K562 (cell line): Measurements from ENCODE around the gene SUMF1. TPM values are rescaled to one million over a fixed set of nuclear protein-coding genes. Genes with fewer than 3 reads are reported as not detected.

ENCODE experiments used
- ATAC-seq: fragments of 200-7000 bp; cut with Tn5 transposase; 3 replicates; pipeline ENCODE4 v1.9.1; 2020; ENCODE audit warnings: moderate library complexity
- BruUV-seq: library from RNA; stranded (reverse); fragments of 400-500 nt; replicated peaks from 2 replicates; lab custom pipeline; 2021; lab: Mats Ljungman, UMichigan
- CTCF ChIA-PET: fragments of 300-600 bp; formaldehyde crosslinking; extraction: SDS; loops from one replicate; lab custom pipeline; 2021; ENCODE audit warnings: low intra/inter-chr PET ratio; lab: Yijun Ruan, JAX
- POLR2A ChIA-PET: fragments of 300-600, 350-650 bp; sonication (Branson Sonifier 250); formaldehyde crosslinking; extraction: SDS; loops from one replicate; lab custom pipeline; 2021; ENCODE audit warnings: antibody characterized with exemption, inconsistent platforms; lab: Yijun Ruan, JAX
- DNase-seq, 4 experiments: peaks; one replicate each; pipeline versions ENCODE4 v3.0.0 to v3.0.0-alpha.2; 2011 to 2018; ENCODE audit warnings: low spot score in 3 of 4, mixed read lengths in 3 of 4; ENCODE audit errors: extremely low read depth in 1 of 4
- FAIRE-seq: peaks from 2 replicates; lab custom pipeline; 2011; peaks lifted over from hg19 to GRCh38; lab: Jason Lieb, UNC
- H2AFZ ChIP-seq: 2 replicates; pipeline ENCODE4 v1.6.0; 2011; ENCODE audit warnings: low read depth, low read length, control low read depth, inconsistent platforms
- H3K27ac ChIP-seq: fragments of 200-600 bp; 3 replicates; pipeline ENCODE4 v1.8.0; 2011; ENCODE audit warnings: low read depth, mild to moderate bottlenecking, control low read depth, inconsistent platforms, low read length, moderate library complexity, mixed read lengths; ENCODE audit errors: extremely low read depth
- H3K27me3 ChIP-seq, 2 experiments: fragments of 300-600 bp in 1 of 2; 2 replicates in 1 of 2; 3 replicates in 1 of 2; pipeline versions ENCODE4 v1.6.0 to v1.8.0; 2011; ENCODE audit warnings: inconsistent platforms in 2 of 2, low read length in 2 of 2, mild to moderate bottlenecking in 1 of 2, mixed read lengths in 1 of 2, moderate library complexity in 1 of 2; ENCODE audit not compliant: control insufficient read depth in 2 of 2, insufficient read depth in 2 of 2
- H3K36me3 ChIP-seq: fragments of 300-600 bp; 3 replicates; pipeline ENCODE4 v1.8.0; 2011; ENCODE audit warnings: mild to moderate bottlenecking, low read length, inconsistent platforms; ENCODE audit not compliant: control insufficient read depth, insufficient read depth
- H3K4me1 ChIP-seq, 2 experiments: fragments of 200-600 bp in 1 of 2; replicated peaks in 1 of 2; 2 replicates in 1 of 2; 3 replicates in 1 of 2; pipeline versions ENCODE4 v1.5.1 to v1.8.0; 2011; ENCODE audit warnings: inconsistent platforms in 2 of 2, low read length in 2 of 2, mild to moderate bottlenecking in 1 of 2, mixed read lengths in 1 of 2, moderate library complexity in 1 of 2; ENCODE audit not compliant: control insufficient read depth in 2 of 2, insufficient read depth in 2 of 2
- H3K4me2 ChIP-seq: 2 replicates; pipeline ENCODE4 v1.6.1; 2011; ENCODE audit warnings: low read length, control low read depth, inconsistent platforms, mixed read lengths; ENCODE audit not compliant: insufficient read depth
- H3K4me3 ChIP-seq: fragments of 200-600 bp; sonication (generic), shearing (Covaris generic); 2 replicates; pipeline ENCODE4 v1.5.1; 2016; ENCODE audit warnings: control low read depth, inconsistent platforms
- H3K79me2 ChIP-seq: fragments of 200-600 bp; 3 replicates; pipeline ENCODE4 v1.8.0; 2011; ENCODE audit warnings: low read length, inconsistent platforms; ENCODE audit not compliant: control insufficient read depth, insufficient read depth
- H3K9ac ChIP-seq, 2 experiments: 2 replicates each; pipeline versions ENCODE4 v1.6.0 to v1.6.1; 2011; ENCODE audit warnings: low read depth in 2 of 2, low read length in 2 of 2, control low read depth in 1 of 2, inconsistent platforms in 1 of 2, mild to moderate bottlenecking in 1 of 2, mixed read lengths in 1 of 2; ENCODE audit not compliant: insufficient read depth in 1 of 2
- H3K9me1 ChIP-seq: one replicate; pipeline ENCODE4 v1.6.0; 2011; ENCODE audit warnings: inconsistent platforms, mild to moderate bottlenecking, low read length, moderate library complexity; ENCODE audit not compliant: control insufficient read depth, insufficient read depth
- H3K9me3 ChIP-seq: replicated peaks from 2 replicates; pipeline ENCODE4 v1.5.1; 2011; ENCODE audit warnings: low read depth, low read length, inconsistent platforms; ENCODE audit not compliant: control insufficient read depth, insufficient read depth
- H4K20me1 ChIP-seq: replicated peaks from 2 replicates; pipeline ENCODE4 v1.6.1; 2011; ENCODE audit warnings: low read length, inconsistent platforms, mixed read lengths; ENCODE audit not compliant: control insufficient read depth, insufficient read depth
- BCOR ChIP-seq: fragments of 450-650 bp; IDR thresholded peaks from 2 replicates; pipeline ENCODE4 v1.6.1; 2016
- CEBPB ChIP-seq: fragments of 450-650 bp; IDR thresholded peaks from 2 replicates; pipeline ENCODE4 v1.6.1; 2016; ENCODE audit warnings: missing genetic modification characterization, missing compliant biosample characterization
- CEBPG ChIP-seq, 3 experiments: fragments of 200-800 bp in 1 of 3; sonication (Bioruptor generic) in 1 of 3; sonication (generic) in 1 of 3; formaldehyde crosslinking in 1 of 3; IDR thresholded peaks in 2 of 3; conservative IDR thresholded peaks in 1 of 3; 2 replicates each; pipeline versions ENCODE4 v1.6.1 to v1.8.0; 2016 to 2022; ENCODE audit warnings: missing compliant biosample characterization in 2 of 3, missing genetic modification characterization in 2 of 3, mild to moderate bottlenecking in 1 of 3, missing genetic modification reagents in 1 of 3
- ZNF561 ChIP-seq: fragments of 450-650 bp; formaldehyde crosslinking; conservative IDR thresholded peaks from 2 replicates; pipeline ENCODE4 v1.4.0; 2020; ENCODE audit warnings: mild to moderate bottlenecking, moderate library complexity
- WGBS: fragments of 100-300 bp; shearing (Covaris generic); methylation state at CpG from one replicate; pipeline ENCODE4 v1.1.6; 2016; ENCODE audit warnings: low coverage, mixed read lengths; ENCODE audit not compliant: insufficient coverage; ENCODE audit errors: missing lambda C conversion rate; 5-methylcytosine and 5-hydroxymethylcytosine counted together
- in situ Hi-C: fragments of 300-500 bp; cut with MboI; formaldehyde crosslinking; loops from 4 replicates; pipeline ENCODE4 v1.15.0; 2018; ENCODE audit warnings: inconsistent platforms, mixed read lengths
- intact Hi-C: fragments of 100-400 bp; cut with micrococcal nuclease; formaldehyde crosslinking; loops from 2 replicates; pipeline ENCODE4 v1.14.2; 2022
- polyA plus RNA-seq, 8 experiments: library from polyadenylated mRNA; depleted of rRNA in 4 of 8; stranded (reverse) in 5 of 8; unstranded in 3 of 8; fragments of >200 nt; fragmentation: Nextera tagmentation in 2 of 8; fragmentation: Illumina TruSeq in 1 of 8; extraction: Ambion mirVana in 2 of 8; extraction: Trizol in 1 of 8; gene quantifications; 2 replicates each; pipeline versions ENCODE4 v1.2.1 to v1.2.3, GENCODE V29; 2011 to 2014; ENCODE audit warnings: inconsistent platforms in 1 of 8, missing spikeins in 1 of 8
- total RNA-seq, 7 experiments: library from RNA; depleted of rRNA in 6 of 7; stranded (reverse); fragments of >200 nt in 6 of 7; fragmentation: Illumina TruSeq in 2 of 7; extraction: Trizol in 2 of 7; gene quantifications; 2 replicates each; pipeline versions ENCODE4 v1.2.1 to v1.2.3, GENCODE V29; 2011 to 2021; ENCODE audit warnings: low replicate concordance in 1 of 7
- TF ChIP-seq, protein P1 (sequence below), 2 experiments: fragments of 450-650 bp in 1 of 2; sonication (generic) in 1 of 2; formaldehyde crosslinking in 1 of 2; IDR thresholded peaks in 1 of 2; conservative IDR thresholded peaks in 1 of 2; 2 replicates each; pipeline versions ENCODE4 v1.6.1 to v1.8.1; 2016 to 2023; ENCODE audit warnings: mild to moderate bottlenecking in 2 of 2, moderate library complexity in 2 of 2, inconsistent platforms in 1 of 2, missing genetic modification reagents in 1 of 2
- TF ChIP-seq, protein P2 (sequence below): fragments of 200-600 bp; sonication (generic); IDR thresholded peaks from one replicate; pipeline ENCODE4 v1.6.1; 2012; ENCODE audit warnings: mild to moderate bottlenecking, low read depth, low read length, inconsistent platforms

Gene SUMF1
- total and polyA plus RNA-seq, 9 of the 15 experiments (the other 6 are each of a cell fraction or from before 2014, with no cell fraction given), result 1.3 to 7.4 (median 4.2) TPM

DNA sequence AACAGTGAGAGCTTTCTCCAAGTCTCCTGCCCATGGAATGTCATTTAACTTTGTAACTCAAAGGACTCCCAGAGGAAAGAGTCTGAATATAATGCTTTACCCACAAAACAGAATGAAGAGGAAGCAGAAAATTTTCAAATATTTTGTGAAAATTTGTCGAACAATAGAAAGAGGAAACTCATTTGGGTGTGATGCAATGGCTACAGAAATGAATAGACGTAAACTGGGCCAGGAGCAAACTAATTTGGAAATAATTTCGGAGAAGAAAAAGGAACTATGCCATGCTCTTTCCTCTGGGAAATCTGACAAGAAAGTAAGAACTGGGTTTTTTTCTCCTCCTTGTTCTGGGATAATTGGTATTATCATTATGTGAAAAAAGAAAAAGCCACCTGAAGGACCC is 11.2 kb upstream of the SUMF1 start:
- no peak overlapping the region for H3K27ac ChIP-seq
- no peaks in the 10 kb centered on the region for H3K79me2 ChIP-seq
- in situ Hi-C loops, result no loop called here
- no TSS peak for BruUV-seq
- no peaks in the 10 kb centered on the region for H4K20me1 ChIP-seq
- H3K9ac ChIP-seq, result no peak overlapping the region
- TF ChIP-seq ZNF561 (CRISPR knock-in tag) (no peak), CEBPB (tag) (peak; percentile 79), CEBPG (CRISPR knock-in tag; IDR thresholded peaks at IDR 0.05) (no peak), CEBPG (tag; conservative IDR thresholded peaks at IDR 0.05 in 1 of 2, IDR thresholded peaks at IDR 0.05 in 1 of 2) (peak; percentile 45 to 56; a peak in 3 of 4 replicates), BCOR (no peak)
- TF ChIP-seq, protein P1, sequence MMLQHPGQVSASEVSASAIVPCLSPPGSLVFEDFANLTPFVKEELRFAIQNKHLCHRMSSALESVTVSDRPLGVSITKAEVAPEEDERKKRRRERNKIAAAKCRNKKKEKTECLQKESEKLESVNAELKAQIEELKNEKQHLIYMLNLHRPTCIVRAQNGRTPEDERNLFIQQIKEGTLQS (IDR thresholded peaks at IDR 0.05), result peak; percentile 53; the same call in 1 of the 2 replicates
- TF ChIP-seq, protein P1 (CRISPR knock-in tag; conservative IDR thresholded peaks at IDR 0.05), result no peak
- TF ChIP-seq, protein P2, sequence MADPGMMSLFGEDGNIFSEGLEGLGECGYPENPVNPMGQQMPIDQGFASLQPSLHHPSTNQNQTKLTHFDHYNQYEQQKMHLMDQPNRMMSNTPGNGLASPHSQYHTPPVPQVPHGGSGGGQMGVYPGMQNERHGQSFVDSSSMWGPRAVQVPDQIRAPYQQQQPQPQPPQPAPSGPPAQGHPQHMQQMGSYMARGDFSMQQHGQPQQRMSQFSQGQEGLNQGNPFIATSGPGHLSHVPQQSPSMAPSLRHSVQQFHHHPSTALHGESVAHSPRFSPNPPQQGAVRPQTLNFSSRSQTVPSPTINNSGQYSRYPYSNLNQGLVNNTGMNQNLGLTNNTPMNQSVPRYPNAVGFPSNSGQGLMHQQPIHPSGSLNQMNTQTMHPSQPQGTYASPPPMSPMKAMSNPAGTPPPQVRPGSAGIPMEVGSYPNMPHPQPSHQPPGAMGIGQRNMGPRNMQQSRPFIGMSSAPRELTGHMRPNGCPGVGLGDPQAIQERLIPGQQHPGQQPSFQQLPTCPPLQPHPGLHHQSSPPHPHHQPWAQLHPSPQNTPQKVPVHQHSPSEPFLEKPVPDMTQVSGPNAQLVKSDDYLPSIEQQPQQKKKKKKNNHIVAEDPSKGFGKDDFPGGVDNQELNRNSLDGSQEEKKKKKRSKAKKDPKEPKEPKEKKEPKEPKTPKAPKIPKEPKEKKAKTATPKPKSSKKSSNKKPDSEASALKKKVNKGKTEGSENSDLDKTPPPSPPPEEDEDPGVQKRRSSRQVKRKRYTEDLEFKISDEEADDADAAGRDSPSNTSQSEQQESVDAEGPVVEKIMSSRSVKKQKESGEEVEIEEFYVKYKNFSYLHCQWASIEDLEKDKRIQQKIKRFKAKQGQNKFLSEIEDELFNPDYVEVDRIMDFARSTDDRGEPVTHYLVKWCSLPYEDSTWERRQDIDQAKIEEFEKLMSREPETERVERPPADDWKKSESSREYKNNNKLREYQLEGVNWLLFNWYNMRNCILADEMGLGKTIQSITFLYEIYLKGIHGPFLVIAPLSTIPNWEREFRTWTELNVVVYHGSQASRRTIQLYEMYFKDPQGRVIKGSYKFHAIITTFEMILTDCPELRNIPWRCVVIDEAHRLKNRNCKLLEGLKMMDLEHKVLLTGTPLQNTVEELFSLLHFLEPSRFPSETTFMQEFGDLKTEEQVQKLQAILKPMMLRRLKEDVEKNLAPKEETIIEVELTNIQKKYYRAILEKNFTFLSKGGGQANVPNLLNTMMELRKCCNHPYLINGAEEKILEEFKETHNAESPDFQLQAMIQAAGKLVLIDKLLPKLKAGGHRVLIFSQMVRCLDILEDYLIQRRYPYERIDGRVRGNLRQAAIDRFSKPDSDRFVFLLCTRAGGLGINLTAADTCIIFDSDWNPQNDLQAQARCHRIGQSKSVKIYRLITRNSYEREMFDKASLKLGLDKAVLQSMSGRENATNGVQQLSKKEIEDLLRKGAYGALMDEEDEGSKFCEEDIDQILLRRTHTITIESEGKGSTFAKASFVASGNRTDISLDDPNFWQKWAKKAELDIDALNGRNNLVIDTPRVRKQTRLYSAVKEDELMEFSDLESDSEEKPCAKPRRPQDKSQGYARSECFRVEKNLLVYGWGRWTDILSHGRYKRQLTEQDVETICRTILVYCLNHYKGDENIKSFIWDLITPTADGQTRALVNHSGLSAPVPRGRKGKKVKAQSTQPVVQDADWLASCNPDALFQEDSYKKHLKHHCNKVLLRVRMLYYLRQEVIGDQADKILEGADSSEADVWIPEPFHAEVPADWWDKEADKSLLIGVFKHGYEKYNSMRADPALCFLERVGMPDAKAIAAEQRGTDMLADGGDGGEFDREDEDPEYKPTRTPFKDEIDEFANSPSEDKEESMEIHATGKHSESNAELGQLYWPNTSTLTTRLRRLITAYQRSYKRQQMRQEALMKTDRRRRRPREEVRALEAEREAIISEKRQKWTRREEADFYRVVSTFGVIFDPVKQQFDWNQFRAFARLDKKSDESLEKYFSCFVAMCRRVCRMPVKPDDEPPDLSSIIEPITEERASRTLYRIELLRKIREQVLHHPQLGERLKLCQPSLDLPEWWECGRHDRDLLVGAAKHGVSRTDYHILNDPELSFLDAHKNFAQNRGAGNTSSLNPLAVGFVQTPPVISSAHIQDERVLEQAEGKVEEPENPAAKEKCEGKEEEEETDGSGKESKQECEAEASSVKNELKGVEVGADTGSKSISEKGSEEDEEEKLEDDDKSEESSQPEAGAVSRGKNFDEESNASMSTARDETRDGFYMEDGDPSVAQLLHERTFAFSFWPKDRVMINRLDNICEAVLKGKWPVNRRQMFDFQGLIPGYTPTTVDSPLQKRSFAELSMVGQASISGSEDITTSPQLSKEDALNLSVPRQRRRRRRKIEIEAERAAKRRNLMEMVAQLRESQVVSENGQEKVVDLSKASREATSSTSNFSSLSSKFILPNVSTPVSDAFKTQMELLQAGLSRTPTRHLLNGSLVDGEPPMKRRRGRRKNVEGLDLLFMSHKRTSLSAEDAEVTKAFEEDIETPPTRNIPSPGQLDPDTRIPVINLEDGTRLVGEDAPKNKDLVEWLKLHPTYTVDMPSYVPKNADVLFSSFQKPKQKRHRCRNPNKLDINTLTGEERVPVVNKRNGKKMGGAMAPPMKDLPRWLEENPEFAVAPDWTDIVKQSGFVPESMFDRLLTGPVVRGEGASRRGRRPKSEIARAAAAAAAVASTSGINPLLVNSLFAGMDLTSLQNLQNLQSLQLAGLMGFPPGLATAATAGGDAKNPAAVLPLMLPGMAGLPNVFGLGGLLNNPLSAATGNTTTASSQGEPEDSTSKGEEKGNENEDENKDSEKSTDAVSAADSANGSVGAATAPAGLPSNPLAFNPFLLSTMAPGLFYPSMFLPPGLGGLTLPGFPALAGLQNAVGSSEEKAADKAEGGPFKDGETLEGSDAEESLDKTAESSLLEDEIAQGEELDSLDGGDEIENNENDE, result no peak
- TF ChIP-seq, all 486 proteins: peak for 3
- intact Hi-C loops, result no loop called here
- Histone ChIP-seq H3K36me3 (no peaks in the 10 kb centered on the region), H3K9me1 (no peaks in the 10 kb centered on the region), H3K4me3 (no peak overlapping the region), H3K9me3 (no peaks in the 10 kb centered on the region), H3K27me3 (peaks cover 0 to 5% of the 10 kb centered on the region in 2 experiments; a peak in 1 of 5 replicates), H2AFZ (peak overlapping the region; percentile 16; the same call in 1 of the 2 replicates), H3K4me1 (peaks cover 8 to 10% of the 10 kb centered on the region in 2 experiments), H3K4me2 (no peak overlapping the region)
- 16% methylated on average over 3 of the region's 3 CpGs for whole genome bisulfite sequencing
- ATAC-seq (no peak), FAIRE-seq (no peak), DNase-seq (no peak)
- CTCF ChIA-PET, result no interaction called here
- POLR2A ChIA-PET, result interaction anchor here (0.6 to 5.9 kb wide), 4 partner anchors 10 to 48 kb away, joined by 3 to 49 read pairs (median 22); partner anchors contain the start of gene ITPR1
